Esophagus muscularis mucosa (tissue), 4 donors: ENCODE results near the gene MACROD2. TPM values are rescaled to one million over a fixed set of nuclear protein-coding genes. Genes with fewer than 3 reads are reported as not detected.

Experiments used
- DNase-seq: peaks from one replicate; pipeline ENCODE4 v3.0.0-alpha.2; 2017; ENCODE audit errors: extremely low spot score
- H3K27ac ChIP-seq, 4 donors: fragments of 200-600 bp; sonication (generic); replicated peaks in 1 of 4; 1 replicate in 3 of 4; 2 replicates in 1 of 4; pipeline ENCODE4 v1.5.1; 2016 to 2019; ENCODE audit warnings: mild to moderate bottlenecking in 1 of 4
- H3K27me3 ChIP-seq, 4 donors: fragments of 200-600 bp; sonication (generic); one replicate each; pipeline versions ENCODE4 v1.5.1 to v1.6.0; 2016 to 2019
- H3K36me3 ChIP-seq, 4 donors: fragments of 200-600 bp; sonication (generic); one replicate each; pipeline ENCODE4 v1.5.1; 2016 to 2019
- H3K4me1 ChIP-seq, 4 donors: fragments of 200-600 bp; sonication (generic); one replicate each; pipeline ENCODE4 v1.5.1; 2016 to 2019
- H3K4me3 ChIP-seq, 4 donors: fragments of 200-600 bp; sonication (generic); 1 replicate in 2 of 4; 2 replicates in 2 of 4; pipeline ENCODE4 v1.5.1; 2016 to 2019; ENCODE audit warnings: mild to moderate bottlenecking in 4 of 4, moderate library complexity in 1 of 4
- H3K9me3 ChIP-seq, 4 donors: fragments of 200-600 bp; sonication (generic); 1 replicate in 3 of 4; 2 replicates in 1 of 4; pipeline ENCODE4 v1.5.1; 2016 to 2019
- EP300 ChIP-seq: sonication (generic); formaldehyde crosslinking; IDR thresholded peaks from one replicate; pipeline ENCODE4 v1.6.1; 2017; ENCODE audit warnings: antibody characterized with exemption
- POLR2A ChIP-seq: fragments of 450-650 bp; IDR thresholded peaks from one replicate; pipeline ENCODE4 v1.6.1; 2017; ENCODE audit warnings: antibody characterized with exemption, moderate library complexity, mild to moderate bottlenecking, low read depth
- POLR2AphosphoS5 ChIP-seq, 2 donors: sonication (generic); formaldehyde crosslinking; IDR thresholded peaks; one replicate each; pipeline ENCODE4 v1.6.1; 2017; ENCODE audit warnings: antibody characterized with exemption in 2 of 2
- WGBS: methylation state at CpG from one replicate; pipeline ENCODE4 v1.1.5; 2018; 5-methylcytosine and 5-hydroxymethylcytosine counted together
- intact Hi-C: fragments of 100-400 bp; cut with DNase I; formaldehyde crosslinking; loops from one replicate; pipeline ENCODE4 v1.15.1; 2023
- total RNA-seq, 4 donors: library from RNA; depleted of rRNA; stranded (reverse); fragments of >200 nt; gene quantifications; one replicate each; pipeline versions ENCODE4 v1.1.0 to v1.2.1, GENCODE V29; 2016
- TF ChIP-seq, protein P1 (sequence below), 3 experiments: fragments of 200-600 bp in 2 of 3; fragments of 450-650 bp in 1 of 3; sonication (generic) in 2 of 3; IDR thresholded peaks; one replicate each; pipeline ENCODE4 v1.5.1; 2017 to 2019; ENCODE audit warnings: antibody characterized with exemption in 3 of 3, mild to moderate bottlenecking in 2 of 3, moderate library complexity in 1 of 3

Gene MACROD2
- total RNA-seq, 4 donors from 2014 or later: 1.4 to 3.6 (median 2.6) TPM

DNA sequence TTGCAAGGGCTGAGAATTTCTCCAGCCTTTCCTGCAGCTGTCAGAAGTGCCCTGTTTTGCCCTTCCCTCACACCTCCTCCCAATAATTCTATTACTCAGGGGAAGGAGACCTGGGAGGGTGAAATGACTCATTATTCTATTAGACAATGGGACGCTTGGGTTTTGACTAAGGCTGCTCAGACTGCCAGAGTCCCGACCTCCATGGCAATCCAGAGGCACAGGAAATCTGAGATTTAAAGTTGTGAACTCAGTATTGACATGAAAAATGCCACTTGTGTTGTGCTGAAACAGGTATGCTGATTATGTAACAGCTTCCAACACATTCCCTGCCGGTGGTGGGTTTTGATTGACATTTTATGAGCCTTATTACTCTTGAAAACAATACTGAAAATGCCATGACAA lies 967.9 kb downstream of the MACROD2 start:
- Histone ChIP-seq H3K9me3 (no peaks in the 10 kb centered on the region), H3K27me3 (no peaks in the 10 kb centered on the region), H3K27ac (no peak overlapping the region), H3K4me1 (no peaks in the 10 kb centered on the region), H3K36me3 (no peaks in the 10 kb centered on the region), H3K4me3 (no peak overlapping the region)
- WGBS: 29% methylated on average over 3 of the region's 3 CpGs
- intact Hi-C loops: no loop called here
- TF ChIP-seq, protein P1, sequence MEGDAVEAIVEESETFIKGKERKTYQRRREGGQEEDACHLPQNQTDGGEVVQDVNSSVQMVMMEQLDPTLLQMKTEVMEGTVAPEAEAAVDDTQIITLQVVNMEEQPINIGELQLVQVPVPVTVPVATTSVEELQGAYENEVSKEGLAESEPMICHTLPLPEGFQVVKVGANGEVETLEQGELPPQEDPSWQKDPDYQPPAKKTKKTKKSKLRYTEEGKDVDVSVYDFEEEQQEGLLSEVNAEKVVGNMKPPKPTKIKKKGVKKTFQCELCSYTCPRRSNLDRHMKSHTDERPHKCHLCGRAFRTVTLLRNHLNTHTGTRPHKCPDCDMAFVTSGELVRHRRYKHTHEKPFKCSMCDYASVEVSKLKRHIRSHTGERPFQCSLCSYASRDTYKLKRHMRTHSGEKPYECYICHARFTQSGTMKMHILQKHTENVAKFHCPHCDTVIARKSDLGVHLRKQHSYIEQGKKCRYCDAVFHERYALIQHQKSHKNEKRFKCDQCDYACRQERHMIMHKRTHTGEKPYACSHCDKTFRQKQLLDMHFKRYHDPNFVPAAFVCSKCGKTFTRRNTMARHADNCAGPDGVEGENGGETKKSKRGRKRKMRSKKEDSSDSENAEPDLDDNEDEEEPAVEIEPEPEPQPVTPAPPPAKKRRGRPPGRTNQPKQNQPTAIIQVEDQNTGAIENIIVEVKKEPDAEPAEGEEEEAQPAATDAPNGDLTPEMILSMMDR (IDR thresholded peaks at IDR 0.05): no peak
- no peak for TF ChIP-seq POLR2AphosphoS5 (IDR thresholded peaks at IDR 0.05)
- no peak for TF ChIP-seq EP300
- TF ChIP-seq POLR2A: no peak
- DNase-seq: no peak

DNA sequence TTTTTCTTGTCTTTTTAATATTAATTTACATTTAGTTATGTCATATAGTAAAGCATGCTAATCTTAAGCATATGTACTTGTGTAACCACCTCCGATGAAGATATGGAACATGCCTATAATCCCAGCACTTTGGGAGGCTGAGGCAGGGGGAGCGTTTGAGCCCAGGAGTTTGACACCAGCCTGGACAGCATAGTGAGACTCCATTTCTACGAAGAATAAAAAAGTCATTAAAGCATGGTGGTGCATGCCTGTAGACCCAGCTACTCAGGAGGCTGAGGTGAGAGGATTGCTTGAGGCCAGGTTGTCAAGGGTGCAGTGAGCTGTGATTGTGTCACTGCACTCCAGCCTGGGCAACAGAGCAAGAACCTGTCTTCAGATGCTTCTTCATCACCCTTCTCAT lies 970.9 kb downstream of the MACROD2 start:
- no peak for DNase-seq
- Histone ChIP-seq H3K27ac (no peak overlapping the region), H3K36me3 (no peaks in the 10 kb centered on the region), H3K27me3 (no peaks in the 10 kb centered on the region), H3K4me1 (no peaks in the 10 kb centered on the region), H3K9me3 (no peaks in the 10 kb centered on the region), H3K4me3 (no peak overlapping the region)
- TF ChIP-seq, protein P1 (IDR thresholded peaks at IDR 0.05): no peak
- TF ChIP-seq EP300: no peak
- no peak for TF ChIP-seq POLR2AphosphoS5 (IDR thresholded peaks at IDR 0.05)
- no peak for TF ChIP-seq POLR2A
- WGBS: 95% methylated on average over 3 of the region's 3 CpGs
- intact Hi-C loops: no loop called here

DNA sequence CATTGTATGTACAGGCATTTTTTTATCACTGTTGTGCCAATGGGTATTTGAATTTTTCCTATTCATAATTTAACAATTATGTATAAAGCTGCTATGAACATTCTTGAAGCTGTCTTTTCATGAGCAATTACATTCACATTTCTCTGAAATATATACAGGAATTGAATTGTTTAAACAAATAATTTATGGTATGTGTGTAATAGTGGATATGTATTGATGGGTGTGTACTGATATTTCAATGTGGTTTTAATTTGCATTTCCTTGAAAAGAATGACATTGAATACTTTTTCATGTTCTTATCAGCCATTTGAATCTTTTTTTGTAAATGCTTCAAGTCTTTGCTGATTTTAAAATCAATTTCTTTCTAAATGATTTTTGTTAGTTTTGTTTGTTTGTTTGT lies 971.5 kb downstream of the MACROD2 start:
- Histone ChIP-seq H3K36me3 (no peaks in the 10 kb centered on the region), H3K4me1 (no peaks in the 10 kb centered on the region), H3K9me3 (no peaks in the 10 kb centered on the region), H3K27ac (no peak overlapping the region), H3K27me3 (no peaks in the 10 kb centered on the region), H3K4me3 (no peak overlapping the region)
- no peak for DNase-seq
- TF ChIP-seq POLR2AphosphoS5 (IDR thresholded peaks at IDR 0.05) (no peak), POLR2A (no peak), EP300 (no peak)
- TF ChIP-seq, protein P1 (IDR thresholded peaks at IDR 0.05): no peak
- intact Hi-C loops: no loop called here

DNA sequence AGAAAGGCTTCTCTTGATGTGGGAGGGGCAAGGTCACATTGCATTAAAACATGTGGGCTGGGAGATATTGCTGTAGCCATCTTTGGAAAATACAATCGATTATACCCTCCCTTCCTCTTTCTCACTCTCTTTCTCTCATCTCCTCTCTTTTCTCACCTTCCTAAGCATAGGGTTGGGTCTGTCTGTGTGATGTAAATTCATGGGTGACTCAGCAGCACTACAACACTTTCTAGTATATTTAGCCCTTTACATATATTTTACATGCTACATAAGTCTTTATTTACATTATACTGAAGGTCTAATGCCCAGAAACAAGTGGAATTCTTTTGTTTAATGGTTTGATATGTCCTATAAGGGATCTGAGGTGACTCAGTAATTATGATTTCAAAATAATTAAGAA lies 976.9 kb downstream of the MACROD2 start:
- intact Hi-C loops: no loop called here
- H3K9me3 ChIP-seq: no peaks in the 10 kb centered on the region
- H3K27me3 ChIP-seq: no peaks in the 10 kb centered on the region
- 78% methylated on average over 1 of the region's 1 CpG for WGBS
- H3K36me3 ChIP-seq: no peaks in the 10 kb centered on the region
- H3K4me3 ChIP-seq: no peak overlapping the region
- DNase-seq: no peak
- TF ChIP-seq, protein P1 (IDR thresholded peaks at IDR 0.05): no peak
- TF ChIP-seq EP300 (no peak), POLR2AphosphoS5 (IDR thresholded peaks at IDR 0.05) (no peak), POLR2A (no peak)
- H3K4me1 ChIP-seq: no peaks in the 10 kb centered on the region
- no peak overlapping the region for H3K27ac ChIP-seq

DNA sequence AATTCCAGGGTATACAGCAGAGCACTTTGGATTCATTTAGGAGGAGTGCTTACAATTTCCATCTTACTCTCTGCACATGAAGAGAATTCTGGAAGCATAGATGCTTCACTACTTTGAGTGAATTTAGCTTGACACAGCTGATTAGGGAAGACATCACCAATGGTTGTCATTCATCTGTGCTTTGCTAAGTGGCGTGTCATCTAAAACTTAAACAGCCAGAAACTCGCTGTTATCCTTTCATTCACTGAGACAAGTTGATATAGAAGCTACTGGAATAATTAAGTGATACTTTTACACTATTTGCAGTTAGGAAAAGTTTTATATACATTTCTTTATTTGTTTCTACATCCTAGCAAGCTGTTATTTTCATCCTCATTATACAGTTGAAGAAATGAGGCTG lies 977.4 kb downstream of the MACROD2 start:
- TF ChIP-seq POLR2AphosphoS5 (IDR thresholded peaks at IDR 0.05): no peak
- TF ChIP-seq, protein P1 (IDR thresholded peaks at IDR 0.05): no peak
- TF ChIP-seq EP300: no peak
- no peak for TF ChIP-seq POLR2A
- no peak overlapping the region for H3K4me3 ChIP-seq
- 90% methylated on average over 2 of the region's 2 CpGs for WGBS
- H3K36me3 ChIP-seq: no peaks in the 10 kb centered on the region
- no peak for DNase-seq
- no peaks in the 10 kb centered on the region for H3K4me1 ChIP-seq
- no peaks in the 10 kb centered on the region for H3K27me3 ChIP-seq
- H3K27ac ChIP-seq: no peak overlapping the region
- no peaks in the 10 kb centered on the region for H3K9me3 ChIP-seq
- intact Hi-C loops: no loop called here
